ENCODE results near the gene OSBPL8. TPM values are rescaled to one million over a fixed set of nuclear protein-coding genes. Genes with fewer than 3 reads are reported as not detected.

Gene OSBPL8
- total RNA-seq, 2 donors from 2014 or later, result 25.9 to 32.8 TPM

DNA sequence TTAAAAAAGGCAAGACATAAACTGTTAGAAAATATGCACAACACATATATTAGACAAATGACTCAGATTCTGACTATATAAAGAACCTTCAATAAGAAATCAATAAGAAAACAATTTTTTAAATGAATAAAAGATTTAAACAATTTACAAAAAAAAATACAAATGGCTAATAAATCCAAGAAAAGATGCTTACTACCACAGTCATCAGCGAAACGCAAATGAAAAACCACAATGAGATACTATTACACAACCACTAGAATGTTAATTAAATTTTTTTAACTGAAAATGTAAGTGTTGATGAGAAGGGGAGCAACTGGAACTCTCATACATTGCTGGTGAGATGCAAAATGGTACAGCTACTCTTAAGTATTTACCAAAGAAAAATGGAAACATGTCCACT is 24.4 kb downstream of the OSBPL8 start:
- Histone ChIP-seq H3K27ac (no peak overlapping the region), H3K4me3 (no peak overlapping the region), H3K9me3 (no peaks in the 10 kb centered on the region), H3K4me1 (no peaks in the 10 kb centered on the region), H3K27me3 (no peaks in the 10 kb centered on the region), H3K9ac (ENCODE audit: low read depth in 2 of 2, low read length in 2 of 2) (no peak overlapping the region), H3K36me3 (no peaks in the 10 kb centered on the region)
- intact Hi-C loops (cut with DNase I), result no loop called here
- TF ChIP-seq, protein P1, sequence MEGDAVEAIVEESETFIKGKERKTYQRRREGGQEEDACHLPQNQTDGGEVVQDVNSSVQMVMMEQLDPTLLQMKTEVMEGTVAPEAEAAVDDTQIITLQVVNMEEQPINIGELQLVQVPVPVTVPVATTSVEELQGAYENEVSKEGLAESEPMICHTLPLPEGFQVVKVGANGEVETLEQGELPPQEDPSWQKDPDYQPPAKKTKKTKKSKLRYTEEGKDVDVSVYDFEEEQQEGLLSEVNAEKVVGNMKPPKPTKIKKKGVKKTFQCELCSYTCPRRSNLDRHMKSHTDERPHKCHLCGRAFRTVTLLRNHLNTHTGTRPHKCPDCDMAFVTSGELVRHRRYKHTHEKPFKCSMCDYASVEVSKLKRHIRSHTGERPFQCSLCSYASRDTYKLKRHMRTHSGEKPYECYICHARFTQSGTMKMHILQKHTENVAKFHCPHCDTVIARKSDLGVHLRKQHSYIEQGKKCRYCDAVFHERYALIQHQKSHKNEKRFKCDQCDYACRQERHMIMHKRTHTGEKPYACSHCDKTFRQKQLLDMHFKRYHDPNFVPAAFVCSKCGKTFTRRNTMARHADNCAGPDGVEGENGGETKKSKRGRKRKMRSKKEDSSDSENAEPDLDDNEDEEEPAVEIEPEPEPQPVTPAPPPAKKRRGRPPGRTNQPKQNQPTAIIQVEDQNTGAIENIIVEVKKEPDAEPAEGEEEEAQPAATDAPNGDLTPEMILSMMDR (IDR thresholded peaks at IDR 0.05), result no peak
- DNase-seq, result no peak

DNA sequence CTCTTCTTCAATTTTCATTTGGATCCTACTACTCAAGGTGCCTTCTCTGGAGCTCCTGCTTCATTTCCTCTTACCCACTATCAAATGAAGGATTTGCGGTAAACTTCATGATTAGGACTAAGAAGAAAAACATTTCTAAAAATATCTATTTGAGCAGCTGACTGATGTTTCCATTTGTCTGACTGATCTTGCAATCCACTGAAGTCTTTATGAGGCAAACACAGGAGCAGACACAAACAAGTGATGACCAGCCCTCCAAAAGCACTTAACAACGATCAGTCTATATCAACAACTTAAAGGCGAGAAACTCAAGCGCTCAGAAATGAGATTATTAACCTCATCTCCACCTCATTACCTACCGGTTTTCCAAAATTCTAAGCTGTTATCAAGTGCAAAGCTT is 26.2 kb downstream of the OSBPL8 start:
- DNase-seq, result no peak
- TF ChIP-seq, protein P1 (IDR thresholded peaks at IDR 0.05), result no peak
- no peak overlapping the region for H3K27ac ChIP-seq
- H3K4me3 ChIP-seq, result no peak overlapping the region
- no peaks in the 10 kb centered on the region for H3K9me3 ChIP-seq
- intact Hi-C loops (cut with DNase I), result no loop called here
- no peaks in the 10 kb centered on the region for H3K4me1 ChIP-seq
- no peak overlapping the region for H3K9ac ChIP-seq (ENCODE audit: low read depth in 2 of 2, low read length in 2 of 2)
- H3K27me3 ChIP-seq, result no peaks in the 10 kb centered on the region
- no peaks in the 10 kb centered on the region for H3K36me3 ChIP-seq

DNA sequence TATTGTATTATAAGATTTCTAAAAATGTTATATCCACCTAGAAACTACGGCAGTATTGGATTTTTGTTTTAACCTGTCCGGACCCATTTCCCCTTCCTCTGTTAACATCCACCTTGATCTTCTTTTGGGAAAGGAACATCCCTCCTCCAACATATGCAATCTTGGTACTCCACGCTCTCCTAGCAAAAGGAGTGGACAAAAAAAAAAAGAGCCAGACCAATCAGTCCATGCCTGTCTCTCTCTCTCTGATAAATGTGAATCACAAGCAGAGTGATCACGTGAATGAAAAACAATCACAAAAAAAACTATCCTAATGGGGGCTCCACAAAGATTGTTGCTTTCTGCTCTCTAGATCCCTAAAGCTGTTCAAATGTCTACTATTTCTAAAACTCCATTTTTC is 27.1 kb downstream of the OSBPL8 start:
- no peak overlapping the region for H3K4me3 ChIP-seq
- H3K9ac ChIP-seq (ENCODE audit: low read depth in 2 of 2, low read length in 2 of 2), result no peak overlapping the region
- no peaks in the 10 kb centered on the region for H3K4me1 ChIP-seq
- no peaks in the 10 kb centered on the region for H3K36me3 ChIP-seq
- intact Hi-C loops (cut with DNase I), result no loop called here
- H3K27me3 ChIP-seq, result no peaks in the 10 kb centered on the region
- no peak for DNase-seq
- no peaks in the 10 kb centered on the region for H3K9me3 ChIP-seq
- TF ChIP-seq, protein P1 (IDR thresholded peaks at IDR 0.05), result no peak
- no peak overlapping the region for H3K27ac ChIP-seq

DNA sequence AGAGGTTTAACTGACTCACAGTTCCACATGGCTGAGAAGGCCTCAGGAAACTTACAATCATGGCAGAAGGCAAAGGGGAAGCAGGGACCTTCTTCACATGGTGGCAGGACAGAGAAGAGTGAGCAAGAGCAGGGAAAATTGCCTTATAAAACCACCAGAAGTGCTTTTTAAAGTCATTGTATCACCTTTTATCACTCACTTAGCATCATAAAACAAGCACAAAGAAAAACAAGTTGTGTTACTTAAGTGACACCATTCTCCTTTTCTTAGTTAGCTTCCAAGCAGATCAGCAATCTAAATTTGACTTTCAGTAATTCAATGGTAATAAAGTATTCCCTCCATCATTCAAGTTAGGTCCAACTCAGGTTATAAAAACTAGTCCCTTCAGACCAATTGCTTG is 28.5 kb downstream of the OSBPL8 start:
- TF ChIP-seq, protein P1 (IDR thresholded peaks at IDR 0.05), result no peak
- no peak overlapping the region for H3K4me3 ChIP-seq
- DNase-seq, result peak; percentile 22
- H3K27ac ChIP-seq, result peak overlapping the region; percentile 51
- no peaks in the 10 kb centered on the region for H3K36me3 ChIP-seq
- no peaks in the 10 kb centered on the region for H3K4me1 ChIP-seq
- H3K27me3 ChIP-seq, result no peaks in the 10 kb centered on the region
- intact Hi-C loops (cut with DNase I), result no loop called here
- no peaks in the 10 kb centered on the region for H3K9me3 ChIP-seq
- H3K9ac ChIP-seq (ENCODE audit: low read depth in 2 of 2, low read length in 2 of 2), result no peak overlapping the region

DNA sequence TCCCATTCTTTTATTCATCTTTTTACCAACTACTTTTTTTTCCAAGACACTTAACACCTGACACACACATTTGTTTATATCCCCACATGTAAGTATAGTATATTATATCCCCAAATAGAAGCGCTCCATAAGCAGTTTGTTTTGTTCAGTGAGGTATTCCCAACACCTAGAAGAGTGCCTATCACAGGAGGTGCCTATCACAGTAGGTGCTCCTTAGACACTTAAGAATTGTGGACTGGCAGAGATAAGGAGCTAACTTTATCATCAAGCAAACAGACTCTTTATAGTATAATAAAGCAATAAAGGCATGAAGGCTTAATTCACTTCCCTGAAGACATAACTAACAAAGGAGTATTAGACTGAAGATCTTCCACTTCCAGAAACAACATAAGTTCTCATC is 29.1 kb downstream of the OSBPL8 start:
- Histone ChIP-seq H3K9ac (ENCODE audit: low read depth in 2 of 2, low read length in 2 of 2) (no peak overlapping the region), H3K9me3 (no peaks in the 10 kb centered on the region), H3K27ac (peak overlapping the region; percentile 51), H3K36me3 (no peaks in the 10 kb centered on the region), H3K4me3 (no peak overlapping the region), H3K4me1 (no peaks in the 10 kb centered on the region), H3K27me3 (no peaks in the 10 kb centered on the region)
- TF ChIP-seq, protein P1 (IDR thresholded peaks at IDR 0.05), result no peak
- intact Hi-C loops (cut with DNase I), result no loop called here
- no peak for DNase-seq

Measured in colonic mucosa (tissue), 4 donors.